ENCODE measurements around the gene C20orf141. TPM values are rescaled to one million over a fixed set of nuclear protein-coding genes. Genes with fewer than 3 reads are reported as not detected.
"Not testable (repeated sequence)": the region's sequence is repeated elsewhere in the genome, so short reads cannot be mapped to it uniquely, and the experiment has no call there.

C20orf141 gene
- total RNA-seq, 1 experiment from 2014 or later = not detected

DNA sequence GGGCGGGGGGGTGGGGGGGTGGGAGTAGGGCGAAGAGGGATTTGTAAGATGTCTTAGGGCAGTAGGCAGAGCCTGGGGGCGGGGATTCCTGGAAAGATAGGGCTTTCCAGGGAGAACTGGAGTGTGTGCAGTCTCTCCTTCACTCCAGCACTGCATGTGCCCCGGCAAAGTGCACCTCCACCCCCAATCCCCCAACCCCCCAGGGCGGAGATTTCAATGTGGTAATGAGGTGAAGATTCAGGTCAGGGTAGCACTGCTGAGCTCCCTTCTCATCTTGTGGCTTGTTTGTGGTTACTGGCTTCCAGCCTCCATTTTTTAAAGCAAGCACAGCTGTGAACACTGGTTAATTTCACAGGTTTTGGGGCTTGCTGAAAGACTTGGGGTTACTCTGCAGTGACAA is 7.3 kb downstream of the C20orf141 start:
- Mint-ChIP-seq H3K27ac (ENCODE audit: low read depth, unreplicated experiment) (no peak overlapping the region), H3K27me3 (ENCODE audit: insufficient read depth, unreplicated experiment) (peaks cover 27% of the 10 kb centered on the region), H3K9me3 (ENCODE audit: unreplicated experiment) (no peaks in the 10 kb centered on the region), H3K4me1 (ENCODE audit: insufficient read depth, unreplicated experiment) (peaks cover 12% of the 10 kb centered on the region), H3K36me3 (ENCODE audit: insufficient read depth, unreplicated experiment) (no peaks in the 10 kb centered on the region), H3K4me3 (ENCODE audit: unreplicated experiment) (no peak overlapping the region)
- no peak for DNase-seq (ENCODE audit: unreplicated experiment)
- POLR2A ChIA-PET = interaction anchor here (0.6 to 0.7 kb wide), 2 partner anchors 12 to 1457 kb away, joined by 4 to 5 read pairs; no protein-coding TSS in a partner anchor
- CTCF ChIA-PET = no interaction called here
- no TSS peak for BruUV-seq (replicated peaks)
- TF ChIP-seq, protein P1, sequence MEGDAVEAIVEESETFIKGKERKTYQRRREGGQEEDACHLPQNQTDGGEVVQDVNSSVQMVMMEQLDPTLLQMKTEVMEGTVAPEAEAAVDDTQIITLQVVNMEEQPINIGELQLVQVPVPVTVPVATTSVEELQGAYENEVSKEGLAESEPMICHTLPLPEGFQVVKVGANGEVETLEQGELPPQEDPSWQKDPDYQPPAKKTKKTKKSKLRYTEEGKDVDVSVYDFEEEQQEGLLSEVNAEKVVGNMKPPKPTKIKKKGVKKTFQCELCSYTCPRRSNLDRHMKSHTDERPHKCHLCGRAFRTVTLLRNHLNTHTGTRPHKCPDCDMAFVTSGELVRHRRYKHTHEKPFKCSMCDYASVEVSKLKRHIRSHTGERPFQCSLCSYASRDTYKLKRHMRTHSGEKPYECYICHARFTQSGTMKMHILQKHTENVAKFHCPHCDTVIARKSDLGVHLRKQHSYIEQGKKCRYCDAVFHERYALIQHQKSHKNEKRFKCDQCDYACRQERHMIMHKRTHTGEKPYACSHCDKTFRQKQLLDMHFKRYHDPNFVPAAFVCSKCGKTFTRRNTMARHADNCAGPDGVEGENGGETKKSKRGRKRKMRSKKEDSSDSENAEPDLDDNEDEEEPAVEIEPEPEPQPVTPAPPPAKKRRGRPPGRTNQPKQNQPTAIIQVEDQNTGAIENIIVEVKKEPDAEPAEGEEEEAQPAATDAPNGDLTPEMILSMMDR (IDR thresholded peaks at IDR 0.05; ENCODE audit: unreplicated experiment) = no peak
- intact Hi-C loops (cut with micrococcal nuclease) = no loop called here

DNA sequence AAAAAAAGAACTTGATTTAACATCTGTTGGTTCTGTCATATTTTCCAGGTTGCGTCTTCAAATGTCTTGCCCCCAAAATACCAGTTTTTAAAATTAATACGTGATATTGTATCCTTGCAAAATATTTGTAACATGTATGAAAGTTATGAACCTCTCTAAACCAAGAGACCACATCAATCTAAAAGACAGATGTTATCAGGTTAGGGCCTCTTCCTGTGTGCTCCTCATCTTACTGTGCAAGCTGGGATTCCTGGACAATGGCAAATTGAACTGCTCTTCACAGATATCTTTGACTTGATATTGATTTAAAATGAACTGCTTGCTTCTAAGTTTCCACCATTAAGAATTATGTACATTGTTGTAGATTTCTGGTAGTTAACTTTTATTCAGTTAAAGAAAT is 11.0 kb downstream of the C20orf141 start:
- no peaks in the 10 kb centered on the region for H3K36me3 Mint-ChIP-seq (ENCODE audit: insufficient read depth, unreplicated experiment)
- ChIA-PET CTCF (no interaction called here), POLR2A (no interaction called here)
- BruUV-seq (replicated peaks) = no TSS peak
- H3K27ac Mint-ChIP-seq (ENCODE audit: low read depth, unreplicated experiment) = no peak overlapping the region
- no peak overlapping the region for H3K4me3 Mint-ChIP-seq (ENCODE audit: unreplicated experiment)
- no peaks in the 10 kb centered on the region for H3K9me3 Mint-ChIP-seq (ENCODE audit: unreplicated experiment)
- no peak for DNase-seq (ENCODE audit: unreplicated experiment)
- TF ChIP-seq, protein P1 (IDR thresholded peaks at IDR 0.05; ENCODE audit: unreplicated experiment) = no peak
- H3K27me3 Mint-ChIP-seq (ENCODE audit: insufficient read depth, unreplicated experiment) = peaks cover 47% of the 10 kb centered on the region
- no peaks in the 10 kb centered on the region for H3K4me1 Mint-ChIP-seq (ENCODE audit: insufficient read depth, unreplicated experiment)
- intact Hi-C loops (cut with micrococcal nuclease) = no loop called here

DNA sequence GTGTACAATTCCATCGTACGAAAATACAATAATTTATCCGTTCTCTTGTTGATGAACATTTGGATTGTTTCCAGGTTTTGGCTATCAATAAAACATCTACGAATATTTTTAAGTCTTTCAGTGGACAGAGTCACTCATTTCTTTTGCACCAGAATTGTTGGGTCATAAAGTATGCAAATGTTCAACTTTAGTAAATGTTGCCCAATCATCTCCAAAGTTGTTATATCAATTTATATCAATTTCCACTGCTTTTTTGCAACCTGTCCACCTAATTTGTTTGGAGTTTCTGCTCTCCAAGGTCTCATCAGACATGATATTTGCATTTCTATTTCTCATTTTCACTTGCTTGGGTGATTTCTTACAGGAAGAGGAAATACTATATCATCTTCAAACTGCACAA is 11.9 kb downstream of the C20orf141 start:
- intact Hi-C loops (cut with micrococcal nuclease) = no loop called here
- ChIA-PET POLR2A (interaction anchor here (1.1 kb wide), 1 partner anchor 13 kb away, joined by 3 read pairs; no protein-coding TSS in a partner anchor), CTCF (interaction anchor here (0.8 kb wide), 1 partner anchor 155 kb away, joined by 3 read pairs; no protein-coding TSS in a partner anchor)
- TF ChIP-seq, protein P1 (IDR thresholded peaks at IDR 0.05; ENCODE audit: unreplicated experiment) = no peak
- Mint-ChIP-seq H3K4me1 (ENCODE audit: insufficient read depth, unreplicated experiment) (no peaks in the 10 kb centered on the region), H3K4me3 (ENCODE audit: unreplicated experiment) (no peak overlapping the region), H3K36me3 (ENCODE audit: insufficient read depth, unreplicated experiment) (no peaks in the 10 kb centered on the region), H3K9me3 (ENCODE audit: unreplicated experiment) (no peaks in the 10 kb centered on the region), H3K27me3 (ENCODE audit: insufficient read depth, unreplicated experiment) (peaks cover 47% of the 10 kb centered on the region), H3K27ac (ENCODE audit: low read depth, unreplicated experiment) (no peak overlapping the region)
- no peak for DNase-seq (ENCODE audit: unreplicated experiment)
- BruUV-seq (replicated peaks) = no TSS peak

DNA sequence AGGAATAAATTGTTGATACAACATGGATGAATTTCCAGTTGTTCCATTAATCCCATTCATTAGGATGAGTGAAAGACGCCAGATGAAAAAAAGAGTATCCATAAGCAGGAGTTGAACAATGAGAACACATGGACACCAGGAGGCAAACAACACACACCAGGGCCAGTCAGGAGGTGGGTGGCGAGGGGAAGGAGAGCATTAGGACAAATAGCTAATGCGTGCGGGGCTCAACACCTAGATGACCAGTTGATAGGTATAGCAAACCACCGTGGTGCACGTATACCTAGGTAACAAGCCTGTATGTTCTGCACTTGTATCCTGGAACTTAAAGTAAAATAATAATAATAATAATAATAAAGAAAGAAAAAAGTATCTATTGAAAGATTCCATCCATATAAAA is 14.6 kb downstream of the C20orf141 start:
- POLR2A ChIA-PET = interaction anchor here (0.6 to 2.4 kb wide), 3 partner anchors 11 to 19 kb away, joined by 3 to 15 read pairs (median 3); partner anchors contain the start of genes C20orf141, PCED1A and VPS16
- H3K27me3 Mint-ChIP-seq (ENCODE audit: insufficient read depth, unreplicated experiment) = peaks cover 47% of the 10 kb centered on the region
- BruUV-seq (replicated peaks) = no TSS peak
- intact Hi-C loops (cut with micrococcal nuclease) = no loop called here
- CTCF ChIA-PET = interaction anchor here (0.6 to 0.7 kb wide), 2 partner anchors 10 to 224 kb away, joined by 3 read pairs; no protein-coding TSS in a partner anchor
- H3K4me3 Mint-ChIP-seq (ENCODE audit: unreplicated experiment) = no peak overlapping the region
- H3K36me3 Mint-ChIP-seq (ENCODE audit: insufficient read depth, unreplicated experiment) = no peaks in the 10 kb centered on the region
- no peaks in the 10 kb centered on the region for H3K9me3 Mint-ChIP-seq (ENCODE audit: unreplicated experiment)
- no peak for DNase-seq (ENCODE audit: unreplicated experiment)
- H3K27ac Mint-ChIP-seq (ENCODE audit: low read depth, unreplicated experiment) = no peak overlapping the region
- TF ChIP-seq, protein P1 (IDR thresholded peaks at IDR 0.05; ENCODE audit: unreplicated experiment) = no peak
- no peaks in the 10 kb centered on the region for H3K4me1 Mint-ChIP-seq (ENCODE audit: insufficient read depth, unreplicated experiment)

DNA sequence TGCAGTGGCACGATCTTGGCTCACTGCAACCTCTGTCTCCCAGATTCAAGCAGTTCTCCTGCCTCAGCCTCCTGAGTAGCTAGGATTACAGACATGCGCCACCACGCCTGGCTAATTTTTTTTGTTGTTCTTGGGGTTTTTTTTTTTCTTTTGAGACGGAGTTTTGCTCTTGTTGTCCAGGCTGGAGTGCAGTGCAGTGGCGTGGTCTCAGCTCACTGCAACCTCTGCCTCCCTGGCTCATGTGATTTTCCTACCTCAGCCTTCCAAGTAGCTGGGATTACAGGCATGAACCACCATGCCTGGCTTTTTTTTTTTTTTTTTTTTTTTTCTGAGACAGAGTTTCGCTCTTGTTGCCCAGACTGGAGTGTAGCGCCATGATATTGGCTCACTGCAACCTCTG is 16.4 kb downstream of the C20orf141 start:
- H3K4me1 Mint-ChIP-seq (ENCODE audit: insufficient read depth, unreplicated experiment); intact Hi-C loops (cut with micrococcal nuclease); DNase-seq (ENCODE audit: unreplicated experiment); H3K36me3 Mint-ChIP-seq (ENCODE audit: insufficient read depth, unreplicated experiment); BruUV-seq (replicated peaks); H3K9me3 Mint-ChIP-seq (ENCODE audit: unreplicated experiment); H3K27ac Mint-ChIP-seq (ENCODE audit: low read depth, unreplicated experiment); H3K4me3 Mint-ChIP-seq (ENCODE audit: unreplicated experiment): not testable (repeated sequence)
- ChIA-PET CTCF (interaction anchor here (0.6 to 1.0 kb wide), 2 partner anchors 11 to 13 kb away, joined by 3 to 4 read pairs; no protein-coding TSS in a partner anchor), POLR2A (interaction anchor here (2.4 kb wide), 1 partner anchor 9 kb away, joined by 15 read pairs; the partner anchor contains the start of genes PCED1A and VPS16)
- H3K27me3 Mint-ChIP-seq (ENCODE audit: insufficient read depth, unreplicated experiment) = peaks cover 39% of the 10 kb centered on the region

Measured in MCF 10A (cell line).